NCI-H524 treated with DMSO at 0.1 percent for 48 hours (cell line): Measurements from ENCODE around the gene HBE1.
"Not testable (repeated sequence)": the region's sequence is repeated elsewhere in the genome, so short reads cannot be mapped to it uniquely, and the experiment has no call there.

Experiments used
- DNase-seq: peaks from one replicate; lab custom pipeline; 2025; lab: John Stamatoyannopoulos, UW

The HBE1 gene

DNA sequence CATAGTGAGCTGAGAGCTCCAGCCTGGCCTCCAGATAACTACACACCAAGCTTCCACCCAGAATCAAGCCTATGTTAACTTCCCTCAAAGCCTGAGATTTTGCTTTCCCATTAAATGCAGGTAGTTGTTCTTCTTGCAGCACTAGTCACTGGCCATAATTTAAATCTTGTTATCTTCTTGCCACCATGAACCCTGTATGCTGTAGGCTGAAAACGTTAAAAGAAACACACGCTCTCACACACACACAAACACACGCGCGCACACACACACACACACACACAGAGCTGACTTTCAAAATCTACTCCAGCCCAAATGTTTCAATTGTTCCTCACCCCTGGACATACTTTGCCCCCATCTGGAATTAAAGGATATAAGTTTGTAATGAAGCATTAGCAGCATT is 16.3 kb downstream of the HBE1 start:
- DNase-seq = not testable (repeated sequence)

DNA sequence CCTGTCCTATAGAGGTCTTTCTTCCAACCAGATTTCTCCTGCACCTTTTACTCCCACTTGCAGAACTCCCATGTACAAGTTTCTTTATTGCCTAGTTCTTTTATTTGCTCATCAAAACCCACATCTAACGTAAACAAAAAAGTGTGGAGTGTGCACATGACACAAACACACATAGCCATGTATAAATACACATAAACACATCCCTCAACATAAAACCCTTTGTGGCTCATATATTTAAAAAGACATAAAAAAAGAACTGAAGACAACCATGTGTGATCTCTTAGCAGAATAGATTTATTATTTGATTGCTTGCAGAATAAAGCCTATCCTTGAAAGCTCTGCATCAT is 16.9 kb downstream of the HBE1 start:
- no peak for DNase-seq

DNA sequence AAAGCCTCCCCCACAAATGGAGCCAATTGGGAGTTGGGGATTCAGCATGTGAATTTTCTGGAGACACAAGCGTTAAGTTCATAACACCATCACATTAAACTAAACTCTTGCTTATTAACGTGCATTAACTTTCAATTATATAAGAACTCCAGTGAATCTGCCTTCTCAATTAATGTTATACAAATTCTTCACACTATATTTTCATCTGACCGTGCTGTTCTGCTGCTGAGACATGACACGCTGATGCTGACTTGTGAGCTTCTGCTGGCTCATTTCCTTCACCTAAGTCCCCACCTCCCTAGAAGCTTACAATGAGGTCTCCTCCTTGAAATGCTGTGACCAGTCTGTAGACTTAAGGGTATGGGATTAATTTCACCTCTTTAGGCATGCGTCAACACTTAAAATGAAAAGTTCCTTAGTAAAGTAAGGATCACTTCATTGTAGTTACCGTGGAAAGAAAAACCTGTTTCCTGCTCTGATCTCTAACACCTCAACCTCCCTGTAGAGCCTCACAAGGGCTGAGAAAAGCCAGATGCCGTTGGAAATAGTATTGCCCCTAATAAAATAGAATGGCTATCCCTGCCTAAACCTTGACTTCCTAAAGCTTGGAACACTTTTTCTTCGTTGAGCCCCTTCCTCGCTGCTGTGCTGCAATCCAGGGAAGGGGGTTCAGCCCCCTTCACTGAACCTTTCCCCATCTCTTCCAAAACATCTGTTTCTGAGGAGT is 17.4 kb downstream of the HBE1 start:
- DNase-seq = no peak

DNA sequence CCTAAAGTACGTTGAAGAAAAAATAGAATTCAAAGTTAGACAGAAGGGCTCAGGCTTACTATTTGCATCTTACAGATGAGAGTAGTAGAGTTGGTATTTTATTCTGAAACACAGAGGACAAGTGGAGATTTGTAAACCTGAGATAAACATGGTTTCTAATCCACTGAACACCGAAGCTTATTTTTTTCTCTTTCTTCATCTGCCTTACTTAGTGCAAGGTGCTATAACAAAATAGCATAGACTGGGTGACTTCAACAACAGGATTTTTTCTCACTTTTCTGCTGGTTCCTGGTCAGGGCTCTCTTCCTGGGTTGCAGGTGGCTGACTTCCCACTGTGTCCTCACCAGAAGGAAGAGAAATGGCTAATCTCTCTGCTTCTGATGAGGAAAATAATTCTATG is 18.0 kb downstream of the HBE1 start:
- DNase-seq = no peak

DNA sequence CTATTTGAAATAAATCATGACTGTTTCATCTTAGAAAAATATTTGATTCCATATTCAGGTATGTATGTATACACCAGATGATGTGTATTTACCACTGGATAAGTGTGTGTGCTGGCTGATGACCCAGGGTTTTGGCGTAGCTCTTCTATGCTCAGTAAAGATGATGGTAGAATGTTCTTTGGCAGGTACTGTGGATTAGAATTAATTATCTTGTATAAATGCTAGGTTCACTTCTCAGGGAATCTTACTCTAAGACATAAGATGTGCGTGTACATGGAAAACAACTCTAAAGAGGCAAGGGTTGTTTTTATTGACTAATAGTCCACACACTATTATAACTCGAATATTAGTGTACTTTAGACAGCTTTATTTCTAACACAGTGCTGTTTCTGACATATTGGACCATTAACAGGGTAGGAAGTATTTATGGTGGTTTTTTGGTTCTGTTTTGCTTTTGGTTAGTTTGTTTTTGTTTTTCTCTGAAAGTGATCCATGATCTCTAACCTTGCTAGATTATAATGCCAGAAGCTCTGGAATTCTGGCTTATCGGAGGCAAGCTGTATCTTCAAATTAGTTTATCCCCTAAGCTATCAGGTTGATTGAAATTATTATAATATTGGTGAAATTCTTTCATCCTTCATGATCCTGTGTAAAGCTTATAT is 19.1 kb downstream of the HBE1 start:
- no peak for DNase-seq

DNA sequence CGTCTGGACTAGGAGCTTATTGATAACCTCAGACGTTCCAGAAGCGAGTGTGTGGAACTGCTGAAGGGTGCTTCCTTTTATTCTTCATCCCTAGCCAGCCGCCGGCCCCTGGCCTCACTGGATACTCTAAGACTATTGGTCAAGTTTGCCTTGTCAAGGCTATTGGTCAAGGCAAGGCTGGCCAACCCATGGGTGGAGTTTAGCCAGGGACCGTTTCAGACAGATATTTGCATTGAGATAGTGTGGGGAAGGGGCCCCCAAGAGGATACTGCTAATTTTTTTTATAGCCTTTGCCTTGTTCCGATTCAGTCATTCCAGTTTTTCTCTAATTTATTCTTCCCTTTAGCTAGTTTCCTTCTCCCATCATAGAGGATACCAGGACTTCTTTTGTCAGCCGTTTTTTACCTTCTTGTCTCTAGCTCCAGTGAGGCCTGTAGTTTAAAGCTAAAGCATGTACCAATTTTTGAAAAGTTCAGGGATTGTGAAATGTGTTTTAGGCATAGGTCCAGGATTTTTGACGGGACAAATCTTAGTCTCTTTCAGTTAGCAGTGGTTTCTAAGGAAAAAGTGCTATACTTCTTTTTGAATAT is 19.8 kb downstream of the HBE1 start, which contains the start of gene HBG1:
TSS of gene HBG1 (minus strand) at position 51 of the 590 bp plus-strand sequence. CDS start 53 bp downstream, outside the sequence.
- not testable (repeated sequence) for DNase-seq

DNA sequence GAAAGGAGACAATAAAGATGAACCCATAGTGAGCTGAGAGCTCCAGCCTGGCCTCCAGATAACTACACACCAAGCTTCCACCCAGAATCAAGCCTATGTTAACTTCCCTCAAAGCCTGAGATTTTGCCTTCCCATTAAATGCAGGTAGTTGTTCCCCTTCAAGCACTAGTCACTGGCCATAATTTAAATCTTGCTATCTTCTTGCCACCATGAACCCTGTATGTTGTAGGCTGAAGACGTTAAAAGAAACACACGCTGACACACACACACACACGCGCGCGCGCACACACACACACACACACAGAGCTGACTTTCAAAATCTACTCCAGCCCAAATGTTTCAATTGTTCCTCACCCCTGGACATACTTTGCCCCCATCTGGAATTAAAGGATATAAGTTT is 21.2 kb downstream of the HBE1 start:
- not testable (repeated sequence) for DNase-seq

DNA sequence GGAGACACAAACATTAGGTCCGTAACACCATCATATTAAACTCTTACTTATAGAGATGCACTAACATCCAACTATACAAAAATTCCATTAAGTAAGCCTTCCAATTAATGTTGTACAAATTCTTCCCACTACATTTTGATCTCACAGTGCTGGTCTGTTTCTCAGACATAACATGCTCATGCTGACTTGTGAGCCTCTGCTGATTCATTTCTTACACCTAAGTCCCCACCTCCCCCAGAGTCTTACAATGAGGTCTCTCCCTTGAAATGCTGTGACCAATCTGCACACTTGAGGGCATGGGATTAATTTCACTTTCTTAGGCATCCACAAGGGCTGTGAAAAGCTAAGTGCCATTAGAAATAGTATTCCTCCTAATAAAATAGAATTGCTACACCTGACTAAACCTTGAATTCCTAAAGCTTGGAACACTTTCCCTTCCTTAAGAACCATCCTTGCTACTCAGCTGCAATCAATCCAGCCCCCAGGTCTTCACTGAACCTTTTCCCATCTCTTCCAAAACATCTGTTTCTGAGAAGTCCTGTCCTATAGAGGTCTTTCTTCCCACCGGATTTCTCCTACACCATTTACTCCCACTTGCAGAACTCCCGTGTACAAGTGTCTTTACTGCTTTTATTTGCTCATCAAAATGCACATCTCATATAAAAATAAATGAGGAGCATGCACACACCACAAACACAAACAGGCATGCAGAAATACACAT is 22.1 kb downstream of the HBE1 start:
- DNase-seq = no peak

DNA sequence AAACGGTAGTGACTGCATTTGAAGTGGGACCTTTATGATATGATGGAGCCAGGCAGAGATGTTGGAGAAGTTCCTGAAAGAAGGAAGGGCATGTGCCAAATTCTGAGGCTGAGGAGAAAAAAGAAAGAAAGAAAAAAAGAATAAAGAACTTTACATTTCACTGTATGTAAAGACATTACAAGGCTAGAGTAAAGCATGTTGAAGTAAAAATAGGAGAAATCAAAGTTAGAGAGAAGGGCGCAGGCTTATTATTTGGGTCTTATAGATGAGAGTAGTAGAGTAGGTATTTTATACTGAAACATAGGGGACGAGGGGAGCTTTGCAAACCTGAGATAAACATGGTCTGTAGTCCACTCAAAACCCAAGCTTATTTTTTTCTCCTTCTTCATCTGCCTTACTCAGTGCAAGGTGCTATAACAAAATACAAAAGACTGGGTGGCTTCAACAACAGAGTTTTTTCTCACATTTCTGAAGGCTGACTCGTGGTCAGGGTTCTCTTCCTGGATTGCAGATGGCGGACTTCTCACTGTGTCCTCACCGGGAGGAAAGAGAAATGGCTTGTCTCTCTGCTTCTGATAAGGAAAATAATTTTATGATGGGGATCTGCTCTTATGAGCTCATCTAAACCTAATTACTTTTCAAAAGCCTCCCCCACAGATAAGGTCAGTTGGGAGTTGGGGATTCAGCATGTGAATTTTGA is 22.8 kb downstream of the HBE1 start:
- no peak for DNase-seq

DNA sequence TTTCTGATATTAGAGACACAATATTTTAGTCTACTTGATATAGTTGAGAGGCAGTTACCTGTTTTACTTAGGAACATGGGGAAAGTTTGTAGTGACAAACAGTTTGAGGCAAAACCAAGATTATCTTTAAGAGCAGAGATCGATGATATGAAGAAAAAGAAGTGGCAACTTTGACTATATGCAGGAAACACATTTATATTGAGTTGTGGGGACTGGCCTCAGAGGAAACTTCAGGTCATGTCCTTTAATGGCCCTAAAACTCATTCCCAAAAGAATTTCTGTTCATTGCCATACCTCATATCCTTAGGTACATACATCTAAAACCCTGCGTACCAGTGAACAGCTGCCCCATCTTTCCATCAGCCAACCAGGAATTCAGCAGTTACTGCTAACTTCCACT is 24.6 kb downstream of the HBE1 start:
- no peak for DNase-seq

DNA sequence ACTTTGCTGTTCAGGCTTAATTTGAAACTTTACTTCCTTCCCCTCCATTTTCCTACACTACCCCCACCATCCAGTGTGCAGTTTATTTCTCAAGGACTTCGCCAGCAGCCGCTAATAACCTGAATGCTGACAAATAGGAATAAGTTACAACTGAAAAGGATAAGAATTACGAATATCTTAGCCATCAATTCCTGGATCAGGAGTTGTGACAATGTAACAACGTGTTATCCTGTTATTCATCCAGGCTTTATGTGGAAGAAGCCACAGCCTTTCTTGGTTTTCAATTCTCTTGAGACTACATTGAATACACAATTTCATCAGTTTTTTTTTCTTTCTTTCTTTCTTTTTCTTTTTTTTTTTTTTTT is 25.9 kb downstream of the HBE1 start:
- DNase-seq = no peak

DNA sequence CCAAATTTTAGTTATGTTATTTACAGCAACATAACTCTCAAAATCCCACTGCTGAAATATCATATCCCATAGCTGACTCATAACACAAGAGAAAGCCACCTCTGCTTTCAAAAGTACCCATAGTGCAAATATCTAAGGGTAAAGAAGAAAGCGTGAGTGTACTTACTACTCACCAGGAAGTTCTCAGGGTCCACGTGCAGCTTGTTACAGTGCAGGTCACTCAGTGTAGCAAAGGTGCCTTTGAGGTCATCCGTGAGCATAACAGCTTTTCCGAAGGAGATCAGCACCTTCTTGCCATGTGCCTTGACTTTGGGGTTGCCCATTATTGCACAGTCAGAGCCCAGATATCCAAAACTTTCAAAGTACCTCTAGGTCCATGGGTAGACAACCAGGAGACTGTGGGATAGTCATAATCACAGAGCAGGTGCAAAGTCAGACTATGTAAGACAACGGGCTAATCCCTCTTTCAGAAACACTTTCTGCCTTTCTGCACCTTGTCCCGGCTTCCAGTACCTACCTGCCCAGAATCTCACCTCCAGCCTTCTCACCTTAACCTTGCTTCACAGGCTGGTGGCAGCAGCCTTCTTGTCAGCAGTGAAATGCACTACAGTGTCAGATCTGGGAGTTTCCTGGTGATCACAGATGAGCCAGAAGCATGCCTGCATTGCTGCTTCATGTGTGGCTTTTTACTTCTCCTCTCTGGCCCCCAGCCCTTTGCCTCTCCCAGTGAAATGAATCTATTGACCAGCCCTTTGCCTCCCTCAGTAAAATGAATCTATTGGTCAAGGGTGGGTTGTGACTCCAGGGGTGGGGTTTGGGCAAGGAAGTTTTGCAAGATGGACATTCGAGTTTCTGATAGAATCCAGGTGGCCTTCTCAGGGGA is 26.6 kb downstream of the HBE1 start:
- no peak for DNase-seq

DNA sequence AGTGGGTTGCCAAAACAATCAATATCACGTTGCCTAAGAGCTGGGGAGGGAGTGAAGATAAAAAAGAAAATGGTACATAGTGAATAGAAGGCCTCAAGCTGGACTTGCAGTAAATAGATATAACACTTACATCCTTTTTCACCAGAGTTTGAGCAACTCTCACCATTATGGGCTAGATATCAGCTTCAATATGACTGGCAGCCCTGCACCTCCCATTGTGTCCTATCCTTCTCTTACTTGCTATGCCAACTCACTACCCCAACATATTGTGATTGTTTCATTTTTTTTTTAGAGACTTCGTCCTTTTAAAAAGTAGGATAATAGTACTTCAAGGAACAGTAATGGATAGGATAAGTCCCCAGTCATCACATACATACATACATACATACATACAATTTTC is 27.5 kb downstream of the HBE1 start:
- no peak for DNase-seq

DNA sequence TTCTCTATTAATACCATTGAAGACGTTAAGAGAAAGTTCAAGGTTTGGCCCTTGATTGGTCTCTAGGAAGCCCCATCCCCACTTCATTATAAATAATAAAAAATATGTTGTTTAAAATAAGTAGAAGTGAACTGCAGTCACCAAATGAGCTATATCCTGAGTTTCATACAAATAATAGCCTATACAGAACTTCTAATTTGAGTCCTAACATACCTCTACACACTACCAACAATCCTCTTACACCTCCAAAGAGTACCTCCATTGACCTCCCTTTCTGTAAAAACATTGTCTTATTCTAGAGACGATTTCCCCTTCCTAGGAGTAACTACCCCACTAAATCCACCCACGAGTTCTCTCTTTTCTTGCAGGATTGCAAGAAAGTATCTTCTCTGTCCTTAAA is 28.3 kb downstream of the HBE1 start:
- no peak for DNase-seq

DNA sequence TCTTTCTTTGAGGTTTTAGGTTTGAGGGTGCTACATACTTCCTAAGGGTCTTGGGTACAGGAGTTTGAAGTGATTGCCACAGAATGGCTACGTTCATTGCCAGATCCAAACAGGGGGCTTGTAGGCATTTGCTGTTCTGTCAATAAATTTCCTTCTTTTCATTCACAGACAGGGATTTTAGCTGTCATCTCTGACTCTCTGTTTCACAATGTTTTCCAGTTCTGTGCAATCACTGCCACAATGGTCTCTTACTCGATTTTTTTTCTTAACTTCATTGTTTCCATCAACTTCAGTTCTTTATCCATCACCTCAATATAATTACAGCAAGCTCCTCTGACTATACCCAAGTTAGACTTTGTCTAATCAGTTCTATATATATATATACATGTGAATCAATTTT is 29.3 kb downstream of the HBE1 start:
- no peak for DNase-seq

DNA sequence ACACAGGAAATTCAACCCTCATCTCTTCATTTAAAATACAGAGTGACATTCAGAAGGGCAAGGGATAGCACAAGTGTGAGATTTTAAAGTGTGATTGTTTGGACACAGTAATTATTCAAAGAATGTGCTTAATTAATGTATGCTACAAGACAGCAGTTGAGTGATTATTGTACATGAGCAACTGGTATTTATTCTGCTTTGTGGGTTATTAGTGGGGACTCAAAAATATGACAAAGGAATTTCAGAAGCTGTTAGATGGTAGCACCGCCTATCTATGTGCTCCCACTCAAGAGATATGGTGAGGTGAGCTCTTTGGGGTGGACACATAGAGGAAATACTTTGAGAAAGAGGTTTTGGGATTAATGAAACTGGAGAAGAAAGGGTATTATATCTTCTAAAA is 29.7 kb downstream of the HBE1 start:
- no peak for DNase-seq

DNA sequence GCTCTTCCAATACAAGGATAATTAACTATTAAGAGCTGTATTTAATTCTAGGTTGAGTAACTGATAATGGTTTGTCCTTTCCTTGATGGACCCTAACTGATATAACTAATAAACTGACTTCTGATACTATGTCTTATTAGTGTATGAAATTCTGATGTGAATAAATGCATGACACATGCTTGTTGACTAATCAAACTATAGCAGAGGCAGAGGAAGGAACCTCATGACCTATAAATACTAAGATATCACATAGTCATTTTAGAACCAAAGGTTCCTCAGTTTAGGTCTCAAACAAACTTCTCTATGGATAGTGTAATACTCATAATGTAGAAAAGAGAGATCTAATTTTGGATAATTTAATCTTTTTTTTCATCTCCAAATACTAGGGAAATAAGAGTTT is 30.7 kb downstream of the HBE1 start:
- DNase-seq = no peak

DNA sequence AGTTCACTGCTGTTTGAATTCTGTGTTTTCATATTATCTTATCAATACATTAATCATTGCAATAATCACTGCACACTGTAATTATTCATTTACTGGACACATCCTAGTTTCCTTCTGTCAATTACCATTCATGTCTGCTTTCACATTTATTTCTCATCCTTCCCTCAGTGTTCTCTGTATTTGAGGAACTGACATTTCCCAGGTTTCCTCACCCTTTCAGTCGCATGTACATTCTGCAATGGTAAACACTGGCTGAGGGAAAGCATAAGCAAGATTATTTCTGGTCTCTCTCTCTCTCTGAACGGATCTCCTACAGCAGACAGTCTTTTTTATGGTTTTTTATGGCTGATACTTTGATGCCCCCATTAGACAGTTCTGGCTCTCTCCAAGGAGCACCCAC is 31.3 kb downstream of the HBE1 start:
- no peak for DNase-seq

DNA sequence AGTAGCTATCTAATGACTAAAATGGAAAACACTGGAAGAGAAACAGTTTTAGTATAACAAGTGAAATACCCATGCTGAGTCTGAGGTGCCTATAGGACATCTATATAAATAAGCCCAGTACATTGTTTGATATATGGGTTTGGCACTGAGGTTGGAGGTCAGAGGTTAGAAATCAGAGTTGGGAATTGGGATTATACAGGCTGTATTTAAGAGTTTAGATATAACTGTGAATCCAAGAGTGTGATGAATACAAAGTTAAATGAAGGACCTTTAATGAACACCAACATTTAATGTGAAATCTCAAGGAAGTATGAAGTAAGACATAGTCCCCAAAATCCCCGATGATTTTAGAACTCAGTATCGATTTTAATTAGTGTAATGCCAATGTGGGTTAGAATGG is 32.3 kb downstream of the HBE1 start:
- no peak for DNase-seq

DNA sequence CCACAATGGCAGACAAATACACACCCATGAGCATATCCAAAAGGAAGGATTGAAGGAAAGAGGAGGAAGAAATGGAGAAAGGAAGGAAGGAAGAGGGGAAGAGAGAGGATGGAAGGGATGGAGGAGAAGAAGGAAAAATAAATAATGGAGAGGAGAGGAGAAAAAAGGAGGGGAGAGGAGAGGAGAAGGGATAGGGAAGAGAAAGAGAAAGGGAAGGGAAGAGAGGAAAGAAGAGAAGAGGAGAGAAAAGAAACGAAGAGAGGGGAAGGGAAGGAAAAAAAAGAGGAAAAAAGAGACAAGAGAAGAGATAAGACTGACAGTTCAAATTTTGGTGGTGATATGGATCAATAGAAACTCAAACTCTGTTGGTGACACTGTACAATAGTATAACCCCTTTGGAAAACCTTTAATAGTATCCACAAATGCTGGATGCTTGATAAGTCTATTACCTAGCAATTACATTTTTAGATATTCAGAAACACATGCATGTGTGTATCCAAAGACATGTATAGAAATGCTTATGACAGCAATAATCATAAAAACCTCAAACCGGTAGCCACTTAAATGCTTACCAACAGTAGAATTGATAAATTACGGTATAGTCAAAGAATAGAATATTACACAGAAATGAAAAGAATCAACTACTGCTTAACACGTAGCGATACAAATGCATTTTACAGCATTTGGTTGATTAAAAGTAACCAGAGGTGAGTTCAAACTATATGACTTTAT is 34.2 kb downstream of the HBE1 start:
- no peak for DNase-seq

DNA sequence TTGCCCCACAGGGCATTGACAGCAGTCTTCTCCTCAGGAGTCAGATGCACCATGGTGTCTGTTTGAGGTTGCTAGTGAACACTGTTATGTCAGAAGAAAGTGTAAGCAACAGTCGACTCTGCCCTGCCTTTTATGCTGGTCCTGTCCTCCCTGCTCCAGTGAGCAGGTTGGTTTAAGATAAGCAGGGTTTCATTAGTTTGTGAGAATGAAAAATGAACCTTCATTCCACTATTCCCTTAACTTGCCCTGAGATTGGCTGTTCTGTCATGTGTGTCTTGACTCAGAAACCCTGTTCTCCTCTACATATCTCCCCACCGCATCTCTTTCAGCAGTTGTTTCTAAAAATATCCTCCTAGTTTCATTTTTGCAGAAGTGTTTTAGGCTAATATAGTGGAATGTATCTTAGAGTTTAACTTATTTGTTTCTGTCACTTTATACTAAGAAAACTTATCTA is 35.3 kb downstream of the HBE1 start, which contains the start of gene HBD:
TSS of gene HBD (minus strand) at position 103 of the 454 bp plus-strand sequence. CDS start at position 53, 50 bp downstream.
- no peak for DNase-seq
